Esophagus squamous epithelium (tissue), 4 donors: ENCODE results near the gene TSPAN6.

Experiments
- CTCF ChIP-seq, 6 experiments: fragments of 450-650 bp in 4 of 6; fragments of 200-600 bp in 2 of 6; sonication (generic) in 2 of 6; IDR thresholded peaks; one replicate each; pipeline ENCODE4 v1.5.1; 2016 to 2019; ENCODE audit warnings: antibody characterized with exemption in 6 of 6, mild to moderate bottlenecking in 4 of 6, moderate library complexity in 4 of 6
- POLR2A ChIP-seq, 4 donors: fragments of 450-650 bp; IDR thresholded peaks; one replicate each; pipeline ENCODE4 v1.6.1; 2017; ENCODE audit warnings: antibody characterized with exemption in 4 of 4, mild to moderate bottlenecking in 4 of 4, moderate library complexity in 3 of 4

GRCh38 chrX:100643212-100643611 lies 6.6 kb upstream of the TSPAN6 start:
- TF ChIP-seq CTCF (IDR thresholded peaks at IDR 0.05) (no peak), POLR2A (IDR thresholded peaks at IDR 0.05) (no peak)
